Tibial nerve (tissue), 4 donors: ENCODE measurements around the gene LRRC42. TPM values are rescaled to one million over a fixed set of nuclear protein-coding genes. Genes with fewer than 3 reads are reported as not detected.
"Not testable (repeated sequence)": the region's sequence is repeated elsewhere in the genome, so short reads cannot be mapped to it uniquely, and the experiment has no call there.

Experiments used
- DNase-seq, 2 donors: peaks; one replicate each; pipeline ENCODE4 v3.0.0-alpha.2; 2019; ENCODE audit warnings: low spot score in 2 of 2
- H3K27ac ChIP-seq, 4 donors: fragments of 200-600 bp; sonication (generic) in 3 of 4; one replicate each; pipeline ENCODE4 v1.5.1; 2017 to 2019; ENCODE audit warnings: mild to moderate bottlenecking in 1 of 4
- H3K27me3 ChIP-seq, 2 donors: fragments of 200-600 bp; sonication (generic) in 1 of 2; one replicate each; pipeline versions ENCODE4 v1.5.1 to v1.6.0; 2017 to 2019
- H3K36me3 ChIP-seq, 3 donors: fragments of 200-600 bp; sonication (generic); one replicate each; pipeline ENCODE4 v1.5.1; 2018 to 2019
- H3K4me1 ChIP-seq, 4 donors: fragments of 200-600 bp; sonication (generic) in 3 of 4; one replicate each; pipeline ENCODE4 v1.5.1; 2017 to 2019
- H3K4me3 ChIP-seq, 4 donors: fragments of 200-600 bp; sonication (generic) in 3 of 4; one replicate each; pipeline ENCODE4 v1.5.1; 2017 to 2019; ENCODE audit warnings: mild to moderate bottlenecking in 1 of 4, moderate library complexity in 1 of 4
- H3K9me3 ChIP-seq, 4 donors: fragments of 200-600 bp; sonication (generic) in 3 of 4; one replicate each; pipeline ENCODE4 v1.5.1; 2017 to 2019
- EP300 ChIP-seq, 2 donors: sonication (generic); formaldehyde crosslinking; IDR thresholded peaks; one replicate each; pipeline ENCODE4 v1.6.1; 2017; ENCODE audit warnings: antibody characterized with exemption in 2 of 2, mild to moderate bottlenecking in 1 of 2
- POLR2A ChIP-seq, 2 donors: fragments of 450-650 bp; IDR thresholded peaks; one replicate each; pipeline ENCODE4 v1.6.1; 2017; ENCODE audit warnings: antibody characterized with exemption in 2 of 2, mild to moderate bottlenecking in 2 of 2, moderate library complexity in 2 of 2
- WGBS, 2 donors: methylation state at CpG; one replicate each; pipeline ENCODE4 v1.1.5; 2018; 5-methylcytosine and 5-hydroxymethylcytosine counted together
- total RNA-seq, 4 donors: library from RNA; depleted of rRNA; stranded (reverse); fragments of >200 nt; gene quantifications; one replicate each; pipeline ENCODE4 v1.1.0, GENCODE V29; 2016
- TF ChIP-seq, protein P1 (sequence below), 5 experiments: fragments of 200-600 bp in 3 of 5; fragments of 450-650 bp in 2 of 5; sonication (generic) in 3 of 5; IDR thresholded peaks; one replicate each; pipeline ENCODE4 v1.5.1; 2016 to 2019; ENCODE audit warnings: antibody characterized with exemption in 5 of 5, mild to moderate bottlenecking in 3 of 5, moderate library complexity in 2 of 5

The LRRC42 gene
- total RNA-seq, 4 donors from 2014 or later = 26.1 to 29.5 (median 26.8) TPM

DNA sequence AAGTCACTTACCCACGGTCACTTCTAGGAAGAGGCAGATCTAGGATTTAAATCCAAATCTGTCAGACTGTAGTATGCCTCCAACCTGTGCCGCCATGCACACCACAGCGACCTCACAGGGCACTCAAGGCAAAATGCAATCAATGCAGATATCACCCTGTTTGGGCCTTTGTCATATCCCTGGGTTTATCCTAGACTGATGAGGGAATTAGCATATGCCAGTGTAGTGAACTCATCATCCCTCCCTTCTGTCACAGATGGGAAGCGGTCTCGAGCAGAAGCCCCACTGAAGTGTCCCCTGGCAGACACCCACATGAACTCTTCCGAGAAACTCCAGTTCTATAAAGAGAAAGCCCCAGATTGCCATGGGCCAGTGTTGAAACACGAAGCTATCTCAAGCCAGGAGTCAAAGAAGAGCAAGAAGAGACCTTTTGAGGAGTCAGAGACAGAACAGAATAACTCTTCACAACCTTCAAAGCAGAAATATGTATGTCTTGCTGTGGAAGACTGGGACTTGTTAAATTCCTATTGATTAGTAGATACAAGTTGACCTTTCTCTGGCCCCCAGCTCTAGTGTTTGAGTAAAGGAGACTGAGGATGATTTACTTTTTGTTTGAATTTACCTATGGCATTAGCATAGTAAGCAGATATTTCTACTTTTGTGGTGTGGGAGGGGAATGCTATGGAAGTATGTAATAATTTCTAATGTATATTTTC is 21.4 kb downstream of the LRRC42 start:
- H3K4me1 ChIP-seq = no peaks in the 10 kb centered on the region
- peaks cover 0 to 92% (median 9%) of the 10 kb centered on the region in 3 donors for H3K36me3 ChIP-seq
- no peak overlapping the region for H3K27ac ChIP-seq
- TF ChIP-seq POLR2A (IDR thresholded peaks at IDR 0.05) = no peak
- TF ChIP-seq, protein P1, sequence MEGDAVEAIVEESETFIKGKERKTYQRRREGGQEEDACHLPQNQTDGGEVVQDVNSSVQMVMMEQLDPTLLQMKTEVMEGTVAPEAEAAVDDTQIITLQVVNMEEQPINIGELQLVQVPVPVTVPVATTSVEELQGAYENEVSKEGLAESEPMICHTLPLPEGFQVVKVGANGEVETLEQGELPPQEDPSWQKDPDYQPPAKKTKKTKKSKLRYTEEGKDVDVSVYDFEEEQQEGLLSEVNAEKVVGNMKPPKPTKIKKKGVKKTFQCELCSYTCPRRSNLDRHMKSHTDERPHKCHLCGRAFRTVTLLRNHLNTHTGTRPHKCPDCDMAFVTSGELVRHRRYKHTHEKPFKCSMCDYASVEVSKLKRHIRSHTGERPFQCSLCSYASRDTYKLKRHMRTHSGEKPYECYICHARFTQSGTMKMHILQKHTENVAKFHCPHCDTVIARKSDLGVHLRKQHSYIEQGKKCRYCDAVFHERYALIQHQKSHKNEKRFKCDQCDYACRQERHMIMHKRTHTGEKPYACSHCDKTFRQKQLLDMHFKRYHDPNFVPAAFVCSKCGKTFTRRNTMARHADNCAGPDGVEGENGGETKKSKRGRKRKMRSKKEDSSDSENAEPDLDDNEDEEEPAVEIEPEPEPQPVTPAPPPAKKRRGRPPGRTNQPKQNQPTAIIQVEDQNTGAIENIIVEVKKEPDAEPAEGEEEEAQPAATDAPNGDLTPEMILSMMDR (IDR thresholded peaks at IDR 0.05) = no peak
- TF ChIP-seq EP300 (IDR thresholded peaks at IDR 0.05) = no peak
- H3K4me3 ChIP-seq = no peak overlapping the region
- no peaks in the 10 kb centered on the region for H3K27me3 ChIP-seq
- H3K9me3 ChIP-seq = no peaks in the 10 kb centered on the region
- no peak for DNase-seq
- 87 to 92% methylated on average over 7 of the region's 7 CpGs for WGBS, 2 donors

DNA sequence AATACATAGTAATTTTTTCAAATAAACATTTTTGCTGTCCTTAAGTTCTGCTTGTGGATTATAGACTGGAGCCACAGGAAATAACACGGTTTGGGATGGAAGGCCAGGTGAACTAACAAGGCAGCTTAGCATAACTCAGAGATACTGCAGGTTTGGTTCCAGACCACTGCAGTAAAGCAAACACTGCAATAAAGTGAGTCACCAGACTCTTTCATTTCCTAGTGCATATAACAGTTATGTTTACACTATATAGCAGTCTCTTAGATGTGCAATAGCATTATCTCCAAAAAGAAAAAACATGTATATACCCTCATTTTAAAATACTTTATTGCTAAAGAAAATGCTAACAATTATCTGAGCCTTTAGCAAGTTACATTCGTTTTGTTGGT is 22.0 kb downstream of the LRRC42 start:
- no peak for DNase-seq
- WGBS, 2 donors = 82 to 86% methylated on average over 2 of the region's 2 CpGs
- TF ChIP-seq POLR2A (IDR thresholded peaks at IDR 0.05) = no peak
- TF ChIP-seq, protein P1 (IDR thresholded peaks at IDR 0.05) = no peak
- TF ChIP-seq EP300 (IDR thresholded peaks at IDR 0.05) = no peak
- H3K27me3 ChIP-seq = no peaks in the 10 kb centered on the region
- H3K4me3 ChIP-seq = no peak overlapping the region
- peaks cover 0 to 87% (median 3%) of the 10 kb centered on the region in 3 donors for H3K36me3 ChIP-seq
- no peak overlapping the region for H3K27ac ChIP-seq
- no peaks in the 10 kb centered on the region for H3K9me3 ChIP-seq
- H3K4me1 ChIP-seq = no peaks in the 10 kb centered on the region

DNA sequence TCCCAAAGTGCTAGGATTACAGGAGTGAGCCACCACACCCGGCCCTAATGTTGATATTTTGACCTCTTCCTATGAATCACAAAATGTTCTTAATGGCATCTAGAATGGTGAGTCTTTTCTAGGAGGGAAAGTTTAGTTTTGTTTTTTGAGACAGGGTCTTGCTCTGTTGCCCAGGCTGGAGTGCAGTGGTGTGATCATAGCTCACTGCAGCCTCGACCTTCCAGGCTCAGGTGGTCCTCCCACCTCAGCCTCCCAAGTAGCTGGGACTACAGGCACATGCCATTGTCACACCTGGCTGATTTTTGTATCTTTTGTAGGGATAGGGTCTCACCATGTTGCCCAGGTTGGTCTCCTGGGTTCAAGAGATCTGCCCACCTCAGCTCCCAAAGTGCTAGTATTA is 23.2 kb downstream of the LRRC42 start:
- H3K36me3 ChIP-seq = peaks cover 0 to 82% (median 0%) of the 10 kb centered on the region in 3 donors
- H3K4me1 ChIP-seq, H3K4me3 ChIP-seq, H3K9me3 ChIP-seq, H3K27ac ChIP-seq, H3K27me3 ChIP-seq, DNase-seq: not testable (repeated sequence)
- WGBS, 2 donors = 90 to 97% methylated on average over 2 of the region's 2 CpGs

DNA sequence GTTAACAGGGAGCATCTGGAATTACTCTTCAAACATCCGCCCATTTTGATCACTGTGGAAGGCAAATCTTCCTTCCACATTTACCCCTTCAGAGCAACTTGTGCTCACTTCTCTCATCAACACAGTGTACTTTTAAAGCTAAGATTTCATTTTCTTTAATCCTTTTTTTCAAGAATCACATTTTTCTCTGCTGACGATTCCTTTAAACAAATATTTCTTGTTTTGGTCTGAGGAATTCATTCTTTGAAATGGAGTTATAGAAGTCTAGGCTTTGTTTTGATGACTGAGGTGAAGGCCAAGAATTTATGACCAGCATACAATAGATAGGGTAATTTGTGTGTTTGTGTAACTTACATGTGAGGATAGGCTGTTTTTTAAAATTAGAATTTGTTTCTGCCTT is 25.6 kb downstream of the LRRC42 start:
- Histone ChIP-seq H3K9me3 (no peaks in the 10 kb centered on the region), H3K36me3 (peaks cover 0 to 86% (median 0%) of the 10 kb centered on the region in 3 donors), H3K27ac (peak overlapping the region in 1 of 4 donors; percentile 18), H3K27me3 (no peaks in the 10 kb centered on the region), H3K4me3 (no peak overlapping the region), H3K4me1 (no peaks in the 10 kb centered on the region)
- no peak for DNase-seq
- no peak for TF ChIP-seq EP300 (IDR thresholded peaks at IDR 0.05)
- TF ChIP-seq, protein P1 (IDR thresholded peaks at IDR 0.05) = no peak
- TF ChIP-seq POLR2A (IDR thresholded peaks at IDR 0.05) = no peak
- WGBS, 2 donors = 45 to 57% methylated on average over 2 of the region's 2 CpGs

DNA sequence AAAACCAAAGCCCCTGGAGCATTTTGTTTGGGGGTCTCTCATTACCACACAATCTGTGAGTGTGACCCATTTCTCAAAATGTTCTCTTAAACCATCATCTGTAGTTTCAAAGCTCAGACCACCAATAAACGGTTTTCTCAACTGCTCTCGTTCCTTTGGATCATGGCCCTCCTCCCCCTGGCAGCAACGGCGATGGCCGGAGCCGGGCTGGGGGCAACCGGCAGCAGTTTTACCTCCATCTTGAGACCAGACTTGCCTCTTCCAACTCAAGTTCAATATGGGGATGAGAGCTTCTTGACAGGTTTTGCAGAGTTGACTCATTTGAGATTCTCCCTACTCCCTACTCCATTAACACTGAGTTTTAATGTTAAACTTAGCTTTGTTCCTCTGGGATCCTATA is 29.7 kb downstream of the LRRC42 start:
- H3K27me3 ChIP-seq = no peaks in the 10 kb centered on the region
- DNase-seq = no peak
- no peaks in the 10 kb centered on the region for H3K4me1 ChIP-seq
- H3K9me3 ChIP-seq = no peaks in the 10 kb centered on the region
- H3K27ac ChIP-seq = no peak overlapping the region
- TF ChIP-seq, protein P1 (IDR thresholded peaks at IDR 0.05) = no peak
- TF ChIP-seq POLR2A (IDR thresholded peaks at IDR 0.05) (no peak), EP300 (IDR thresholded peaks at IDR 0.05) (no peak)
- H3K36me3 ChIP-seq = peaks cover 0 to 47% (median 0%) of the 10 kb centered on the region in 3 donors
- no peak overlapping the region for H3K4me3 ChIP-seq
- WGBS, 2 donors = 94 to 95% methylated on average over 7 of the region's 7 CpGs
